ENCODE data around the gene UNC13A. TPM values are rescaled to one million over a fixed set of nuclear protein-coding genes. Genes with fewer than 3 reads are reported as not detected.

Gene UNC13A
- total RNA-seq, 1 experiment from 2014 or later: 29.0 TPM

DNA sequence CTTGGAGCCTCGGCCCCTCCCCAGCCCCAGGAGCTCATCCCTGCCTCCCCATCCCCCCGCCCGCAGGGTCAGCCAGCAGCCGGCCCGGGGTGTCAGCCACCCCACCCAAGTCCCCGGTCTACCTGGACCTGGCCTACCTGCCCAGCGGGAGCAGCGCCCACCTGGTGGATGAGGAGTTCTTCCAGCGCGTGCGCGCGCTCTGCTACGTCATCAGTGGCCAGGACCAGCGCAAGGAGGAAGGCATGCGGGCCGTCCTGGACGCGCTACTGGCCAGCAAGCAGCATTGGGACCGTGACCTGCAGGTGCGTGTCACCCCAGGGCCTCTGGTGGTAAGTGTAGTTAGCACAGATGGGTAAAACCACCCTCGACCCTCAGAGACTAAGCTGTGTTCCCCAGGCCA, 45.0 kb upstream of the UNC13A start:
- Histone ChIP-seq H3K4me3 (replicated peaks in 1 of 2; ENCODE audit: low read depth in 1 of 2, low read length in 2 of 2) (no peak overlapping the region), H3K9me2 (ENCODE audit: insufficient read depth) (no peaks in the 10 kb centered on the region), H2AFZ (ENCODE audit: low read depth, low read length, poor library complexity, severe bottlenecking) (no peak overlapping the region), H3K4me1 (ENCODE audit: control insufficient read depth in 1 of 2, insufficient read depth in 2 of 2, low read length in 2 of 2) (peaks cover 16 to 33% of the 10 kb centered on the region in 2 experiments), H3K79me2 (ENCODE audit: insufficient read depth, low read length) (peaks cover 51% of the 10 kb centered on the region), H3K9me3 (ENCODE audit: control insufficient read depth in 1 of 2, insufficient read depth in 1 of 2, low read depth in 1 of 2, low read length in 2 of 2) (no peaks in the 10 kb centered on the region), H4K20me1 (ENCODE audit: insufficient read depth) (0 out of 2 replicates have a peak, but pooled peaks cover 3% of the 10 kb centered on the region), H3K9ac (ENCODE audit: low read length) (no peak overlapping the region), H3K36me3 (ENCODE audit: control insufficient read depth in 1 of 2, insufficient read depth in 2 of 2, low read length in 2 of 2) (peaks cover 35 to 46% of the 10 kb centered on the region in 2 experiments; a peak in 3 of 4 replicates), H3K27ac (ENCODE audit: low read depth, low read length) (no peak overlapping the region), H3K4me2 (ENCODE audit: low read length) (no peak overlapping the region), H3K27me3 (ENCODE audit: insufficient read depth, low read length) (no peaks in the 10 kb centered on the region)
- ChIA-PET CTCF (no interaction called here), POLR2A (no interaction called here), RAD21 (ENCODE audit: low non-redundant PET in 1 of 2, low total read pairs in 2 of 2, uncharacterized antibody in 2 of 2, unreplicated experiment in 2 of 2) (no interaction called here)
- DNase-seq (ENCODE audit: low read depth, low spot score) (no peak), ATAC-seq (no peak)
- intact Hi-C loops (cut with micrococcal nuclease): no loop called here
- TF ChIP-seq, protein P1, sequence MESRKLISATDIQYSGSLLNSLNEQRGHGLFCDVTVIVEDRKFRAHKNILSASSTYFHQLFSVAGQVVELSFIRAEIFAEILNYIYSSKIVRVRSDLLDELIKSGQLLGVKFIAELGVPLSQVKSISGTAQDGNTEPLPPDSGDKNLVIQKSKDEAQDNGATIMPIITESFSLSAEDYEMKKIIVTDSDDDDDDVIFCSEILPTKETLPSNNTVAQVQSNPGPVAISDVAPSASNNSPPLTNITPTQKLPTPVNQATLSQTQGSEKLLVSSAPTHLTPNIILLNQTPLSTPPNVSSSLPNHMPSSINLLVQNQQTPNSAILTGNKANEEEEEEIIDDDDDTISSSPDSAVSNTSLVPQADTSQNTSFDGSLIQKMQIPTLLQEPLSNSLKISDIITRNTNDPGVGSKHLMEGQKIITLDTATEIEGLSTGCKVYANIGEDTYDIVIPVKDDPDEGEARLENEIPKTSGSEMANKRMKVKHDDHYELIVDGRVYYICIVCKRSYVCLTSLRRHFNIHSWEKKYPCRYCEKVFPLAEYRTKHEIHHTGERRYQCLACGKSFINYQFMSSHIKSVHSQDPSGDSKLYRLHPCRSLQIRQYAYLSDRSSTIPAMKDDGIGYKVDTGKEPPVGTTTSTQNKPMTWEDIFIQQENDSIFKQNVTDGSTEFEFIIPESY (IDR thresholded peaks at IDR 0.05; ENCODE audit: extremely low read depth, insufficient replicate concordance, low read length): no peak
- no peak for TF ChIP-seq YY1 (IDR thresholded peaks at IDR 0.05; ENCODE audit: extremely low read depth, insufficient replicate concordance, low read depth, low read length)
- no peak for TF ChIP-seq CEBPB (IDR thresholded peaks at IDR 0.05; ENCODE audit: low read depth)
- TF ChIP-seq SP1 (IDR thresholded peaks at IDR 0.05; ENCODE audit: low read depth): no peak
- no TSS peak for BruUV-seq (replicated peaks)

GRCh38 chr19:17727843-17728242, 39.7 kb upstream of the UNC13A start:
- Histone ChIP-seq H3K9me2 (ENCODE audit: insufficient read depth) (no peaks in the 10 kb centered on the region), H3K27me3 (ENCODE audit: insufficient read depth, low read length) (no peaks in the 10 kb centered on the region), H3K4me2 (ENCODE audit: low read length) (no peak overlapping the region), H3K36me3 (ENCODE audit: control insufficient read depth in 1 of 2, insufficient read depth in 2 of 2, low read length in 2 of 2) (peaks cover 35 to 47% of the 10 kb centered on the region in 2 experiments; a peak in 3 of 4 replicates), H4K20me1 (ENCODE audit: insufficient read depth) (0 out of 2 replicates have a peak, but pooled peaks cover 3% of the 10 kb centered on the region), H3K4me3 (replicated peaks in 1 of 2; ENCODE audit: low read depth in 1 of 2, low read length in 2 of 2) (no peak overlapping the region), H3K27ac (ENCODE audit: low read depth, low read length) (no peak overlapping the region), H2AFZ (ENCODE audit: low read depth, low read length, poor library complexity, severe bottlenecking) (no peak overlapping the region), H3K9me3 (ENCODE audit: control insufficient read depth in 1 of 2, insufficient read depth in 1 of 2, low read depth in 1 of 2, low read length in 2 of 2) (no peaks in the 10 kb centered on the region), H3K4me1 (ENCODE audit: control insufficient read depth in 1 of 2, insufficient read depth in 2 of 2, low read length in 2 of 2) (peaks cover 0 to 15% of the 10 kb centered on the region in 2 experiments; a peak in 2 of 4 replicates), H3K9ac (ENCODE audit: low read length) (no peak overlapping the region), H3K79me2 (ENCODE audit: insufficient read depth, low read length) (peaks cover 55% of the 10 kb centered on the region)
- ChIA-PET POLR2A (no interaction called here), RAD21 (ENCODE audit: low non-redundant PET in 1 of 2, low total read pairs in 2 of 2, uncharacterized antibody in 2 of 2, unreplicated experiment in 2 of 2) (no interaction called here), CTCF (interaction anchor here (1.5 kb wide), 1 partner anchor 39 kb away, joined by 3 read pairs; no protein-coding TSS in a partner anchor)
- TF ChIP-seq JUND (IDR thresholded peaks at IDR 0.05): no peak
- TF ChIP-seq SRF (IDR thresholded peaks at IDR 0.05; ENCODE audit: low read depth): no peak
- TF ChIP-seq, protein P2, sequence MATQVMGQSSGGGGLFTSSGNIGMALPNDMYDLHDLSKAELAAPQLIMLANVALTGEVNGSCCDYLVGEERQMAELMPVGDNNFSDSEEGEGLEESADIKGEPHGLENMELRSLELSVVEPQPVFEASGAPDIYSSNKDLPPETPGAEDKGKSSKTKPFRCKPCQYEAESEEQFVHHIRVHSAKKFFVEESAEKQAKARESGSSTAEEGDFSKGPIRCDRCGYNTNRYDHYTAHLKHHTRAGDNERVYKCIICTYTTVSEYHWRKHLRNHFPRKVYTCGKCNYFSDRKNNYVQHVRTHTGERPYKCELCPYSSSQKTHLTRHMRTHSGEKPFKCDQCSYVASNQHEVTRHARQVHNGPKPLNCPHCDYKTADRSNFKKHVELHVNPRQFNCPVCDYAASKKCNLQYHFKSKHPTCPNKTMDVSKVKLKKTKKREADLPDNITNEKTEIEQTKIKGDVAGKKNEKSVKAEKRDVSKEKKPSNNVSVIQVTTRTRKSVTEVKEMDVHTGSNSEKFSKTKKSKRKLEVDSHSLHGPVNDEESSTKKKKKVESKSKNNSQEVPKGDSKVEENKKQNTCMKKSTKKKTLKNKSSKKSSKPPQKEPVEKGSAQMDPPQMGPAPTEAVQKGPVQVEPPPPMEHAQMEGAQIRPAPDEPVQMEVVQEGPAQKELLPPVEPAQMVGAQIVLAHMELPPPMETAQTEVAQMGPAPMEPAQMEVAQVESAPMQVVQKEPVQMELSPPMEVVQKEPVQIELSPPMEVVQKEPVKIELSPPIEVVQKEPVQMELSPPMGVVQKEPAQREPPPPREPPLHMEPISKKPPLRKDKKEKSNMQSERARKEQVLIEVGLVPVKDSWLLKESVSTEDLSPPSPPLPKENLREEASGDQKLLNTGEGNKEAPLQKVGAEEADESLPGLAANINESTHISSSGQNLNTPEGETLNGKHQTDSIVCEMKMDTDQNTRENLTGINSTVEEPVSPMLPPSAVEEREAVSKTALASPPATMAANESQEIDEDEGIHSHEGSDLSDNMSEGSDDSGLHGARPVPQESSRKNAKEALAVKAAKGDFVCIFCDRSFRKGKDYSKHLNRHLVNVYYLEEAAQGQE (IDR thresholded peaks at IDR 0.05; ENCODE audit: low read depth): no peak
- no peak for TF ChIP-seq SIN3A (IDR thresholded peaks at IDR 0.05; ENCODE audit: low read depth)
- BruUV-seq (replicated peaks): no TSS peak
- ATAC-seq (no peak), DNase-seq (ENCODE audit: low read depth, low spot score) (no peak)
- intact Hi-C loops (cut with micrococcal nuclease): no loop called here

Measured in HCT116 (cell line).